Measurements from ENCODE around the gene CACNG5.

CACNG5 gene

DNA sequence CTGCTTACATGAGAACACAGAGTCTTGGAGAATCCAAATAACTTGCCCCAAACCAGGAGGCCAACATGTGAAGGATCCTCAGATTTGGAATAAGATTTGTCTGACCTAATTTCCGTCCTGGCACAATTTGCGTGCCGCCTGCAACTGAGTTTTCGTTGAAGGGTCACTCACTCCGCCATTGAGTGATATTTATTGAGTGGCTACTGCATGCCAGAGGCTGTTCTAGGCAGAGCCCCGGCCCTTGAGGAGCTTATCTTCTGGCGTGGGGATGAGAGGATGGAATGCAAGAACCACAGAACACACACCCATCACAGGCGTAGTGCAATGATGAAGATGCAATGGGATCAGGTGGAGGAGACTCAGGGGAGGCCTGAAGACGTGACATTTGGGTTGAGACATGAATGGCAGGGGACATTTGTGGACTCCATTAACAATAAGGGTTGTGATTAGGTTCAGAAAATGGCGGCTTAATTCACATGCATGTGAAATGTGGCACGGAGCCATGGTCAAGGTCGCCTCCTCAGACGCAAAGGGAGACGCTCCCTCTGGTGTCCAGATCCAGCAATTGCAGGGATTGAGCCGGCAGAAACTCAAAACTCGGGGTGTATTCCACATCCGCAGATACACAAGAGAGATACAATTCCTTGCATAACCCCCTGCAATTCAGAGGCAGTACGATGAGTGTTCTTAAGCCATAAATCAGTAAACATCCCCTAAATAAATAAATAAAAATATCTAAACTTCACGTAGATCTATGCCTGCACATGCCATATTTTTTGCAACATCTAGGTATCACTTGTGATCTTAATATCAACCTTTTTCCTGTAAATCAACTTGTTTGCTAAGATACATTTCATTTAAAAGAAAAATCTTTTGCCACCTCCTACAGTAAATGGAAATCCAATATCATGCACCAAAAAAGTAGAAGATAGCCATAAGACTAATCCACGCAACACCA, 71.7 kb downstream of the CACNG5 start:
- peak; percentile 48 for DNase-seq (ENCODE audit: low spot score)

DNA sequence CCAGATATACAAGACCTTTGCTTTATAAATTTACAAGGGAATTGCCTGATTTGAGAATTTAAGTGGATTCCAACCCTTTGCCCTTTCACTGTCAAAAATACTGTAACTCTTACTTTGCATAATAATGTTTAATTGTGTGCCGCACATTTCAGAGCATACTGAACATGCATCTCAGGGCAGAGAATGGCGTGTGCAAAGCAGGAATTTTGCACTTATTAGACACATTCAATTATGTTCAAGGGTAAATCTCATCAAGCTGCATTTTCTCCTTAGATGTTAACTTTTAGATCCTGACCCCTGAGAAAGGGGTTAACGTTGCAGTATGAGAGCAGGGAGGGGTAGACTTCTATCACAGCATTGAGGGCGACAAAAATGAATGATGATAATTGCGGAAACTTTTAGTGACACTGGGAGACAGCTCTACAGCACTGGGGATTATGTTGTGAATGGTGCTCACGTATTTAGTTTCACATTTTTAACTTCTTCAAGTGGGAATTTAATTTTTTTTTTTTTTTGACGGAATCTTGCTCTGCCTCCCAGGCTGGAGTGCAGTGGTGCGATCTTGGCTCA, 75.0 kb downstream of the CACNG5 start:
- no peak for DNase-seq (ENCODE audit: low spot score)

DNA sequence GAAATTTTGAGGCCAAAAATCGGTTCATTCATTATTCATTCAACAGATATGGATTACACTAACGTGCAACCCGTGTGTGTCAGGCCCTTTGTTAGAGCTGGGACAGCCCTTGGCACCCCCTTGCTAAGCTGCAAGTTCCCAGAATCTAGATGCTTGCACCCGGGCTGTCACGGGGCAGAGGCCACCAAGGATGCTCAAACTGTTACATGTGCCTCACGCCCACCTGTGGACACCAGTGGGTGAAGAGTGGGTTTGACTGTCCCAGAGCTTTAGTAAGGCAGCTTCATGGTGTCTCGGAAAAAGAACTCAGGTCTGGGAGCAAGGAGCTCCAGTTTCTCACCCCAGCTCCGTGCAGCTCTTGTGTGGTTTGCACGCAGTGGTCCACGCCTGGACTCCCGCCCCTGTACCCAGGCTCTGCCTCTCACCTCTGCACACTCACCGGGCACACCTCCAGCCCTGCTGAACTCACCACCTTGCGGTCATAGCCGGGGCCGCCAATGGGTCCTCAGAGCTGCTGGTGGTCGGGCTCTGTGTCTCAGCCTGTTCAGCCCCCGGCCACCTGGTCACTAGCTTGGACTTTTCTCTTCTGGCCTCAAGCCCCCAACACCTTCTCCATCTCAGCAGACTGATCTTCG, 75.9 kb downstream of the CACNG5 start:
- no peak for DNase-seq (ENCODE audit: low spot score)

DNA sequence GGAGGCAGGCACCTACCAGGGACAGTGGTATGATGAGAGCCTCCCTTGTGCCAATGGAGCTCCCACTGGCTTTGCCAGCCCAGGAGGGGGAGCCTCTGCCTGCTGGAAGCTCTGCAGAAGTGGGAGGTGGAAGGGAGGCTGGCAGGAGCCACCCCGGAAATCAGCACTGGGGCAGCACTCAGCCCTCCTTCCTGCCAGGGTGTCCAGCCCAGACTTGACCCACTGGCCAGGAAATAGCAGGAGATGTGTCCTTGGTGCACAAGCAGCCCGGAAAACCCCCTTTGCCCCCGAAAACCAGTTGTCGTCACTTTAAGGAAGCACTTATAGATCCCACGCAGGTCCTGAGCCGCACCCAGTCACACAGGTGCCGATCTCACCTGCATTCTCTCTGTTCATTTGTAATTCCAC, 80.3 kb downstream of the CACNG5 start:
- DNase-seq (ENCODE audit: low spot score) = no peak

DNA sequence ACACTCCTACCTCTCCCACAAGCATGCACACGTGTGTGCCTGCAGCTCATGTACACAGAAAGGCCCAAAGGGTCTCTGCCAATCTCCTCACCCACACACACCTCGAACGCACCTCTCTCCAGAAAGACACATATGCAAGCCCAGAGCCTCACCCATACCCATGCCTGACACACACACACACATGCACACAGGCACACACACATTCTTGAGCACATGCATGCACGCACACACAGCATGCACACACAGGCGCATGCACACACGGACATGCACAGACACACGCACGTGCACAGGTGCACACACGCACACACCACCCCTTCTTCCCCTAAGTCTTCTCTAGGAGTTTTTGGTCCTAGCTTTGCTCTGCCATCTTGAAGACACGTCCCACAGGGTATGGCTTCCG, 80.9 kb downstream of the CACNG5 start:
- DNase-seq (ENCODE audit: low spot score) = no peak

DNA sequence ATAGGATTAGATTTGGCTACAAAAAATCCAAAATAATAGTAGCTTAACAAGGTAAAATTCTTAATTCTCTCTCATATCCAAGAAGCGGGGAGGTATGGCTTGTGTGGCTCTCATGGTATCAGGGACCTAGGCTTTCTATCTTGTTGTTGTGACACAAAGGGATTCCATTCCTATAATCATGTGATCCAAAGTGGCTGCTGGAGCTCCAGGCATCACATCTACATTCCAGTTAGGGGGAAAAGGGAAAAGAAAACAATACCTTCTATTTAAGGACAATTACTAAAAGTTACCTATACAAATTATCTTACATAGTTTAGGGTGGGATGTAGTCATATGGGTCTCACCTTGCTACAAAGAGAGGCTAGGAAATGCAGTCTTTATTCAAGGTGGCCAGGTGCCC, 82.0 kb downstream of the CACNG5 start:
- no peak for DNase-seq (ENCODE audit: low spot score)

DNA sequence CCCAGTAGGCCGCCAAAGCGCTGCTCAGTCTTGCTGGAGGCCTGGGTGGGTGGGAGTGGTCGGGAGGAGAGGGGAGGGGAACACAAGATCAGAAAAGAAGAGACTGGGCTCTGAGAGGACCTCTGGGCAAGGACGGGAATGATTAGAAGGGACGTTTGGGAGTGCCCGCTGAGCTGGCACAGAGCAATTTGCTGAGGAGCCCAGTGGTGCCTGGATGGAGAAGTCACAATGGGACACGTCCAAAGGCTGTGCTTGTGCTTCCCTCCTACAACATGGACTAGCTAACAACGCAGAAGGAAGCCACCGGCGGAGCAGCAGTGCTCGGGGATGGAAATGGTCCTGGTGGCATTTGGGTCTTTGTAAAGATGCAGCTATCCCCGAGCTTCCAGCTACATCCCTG, 84.0 kb downstream of the CACNG5 start:
- DNase-seq (ENCODE audit: low spot score) = no peak

DNA sequence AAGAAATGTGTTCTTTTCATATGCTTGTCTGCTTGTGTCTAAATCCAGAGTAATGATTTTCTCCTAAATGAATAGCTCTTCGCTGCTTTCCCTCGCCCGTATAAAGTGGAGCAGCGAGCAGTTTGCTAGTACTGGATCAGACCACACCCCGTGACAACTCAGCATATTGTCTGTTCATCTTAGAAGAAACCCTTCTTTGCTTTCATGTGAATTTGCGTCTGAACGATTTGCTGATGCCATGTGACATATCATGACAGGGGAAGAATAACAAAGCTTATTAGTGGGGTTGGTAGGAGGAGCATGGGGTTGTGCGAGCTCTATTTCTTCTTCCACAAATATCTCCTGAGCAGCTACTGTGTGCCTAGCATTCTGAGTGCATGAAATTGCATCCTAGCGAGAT, 85.5 kb downstream of the CACNG5 start:
- no peak for DNase-seq (ENCODE audit: low spot score)

DNA sequence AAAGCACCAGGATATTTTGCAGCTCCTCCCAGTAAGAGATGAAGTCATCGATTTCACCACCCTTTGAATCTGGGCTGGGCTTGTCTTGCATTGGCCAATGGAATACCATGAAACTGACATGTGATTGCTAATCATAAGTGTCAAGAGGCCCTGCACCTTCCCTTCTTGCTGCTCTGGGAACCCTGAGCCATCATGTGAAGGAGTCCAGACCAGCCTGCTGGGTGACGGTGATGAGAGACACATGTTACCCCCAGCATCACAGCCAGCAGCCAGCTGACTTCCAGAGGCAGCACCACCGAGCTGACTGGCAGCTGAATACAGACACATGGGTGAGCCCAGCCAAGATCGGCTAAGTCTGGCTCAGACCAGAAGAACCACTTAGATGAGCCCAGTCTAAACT, 86.0 kb downstream of the CACNG5 start:
- DNase-seq (ENCODE audit: low spot score) = no peak

DNA sequence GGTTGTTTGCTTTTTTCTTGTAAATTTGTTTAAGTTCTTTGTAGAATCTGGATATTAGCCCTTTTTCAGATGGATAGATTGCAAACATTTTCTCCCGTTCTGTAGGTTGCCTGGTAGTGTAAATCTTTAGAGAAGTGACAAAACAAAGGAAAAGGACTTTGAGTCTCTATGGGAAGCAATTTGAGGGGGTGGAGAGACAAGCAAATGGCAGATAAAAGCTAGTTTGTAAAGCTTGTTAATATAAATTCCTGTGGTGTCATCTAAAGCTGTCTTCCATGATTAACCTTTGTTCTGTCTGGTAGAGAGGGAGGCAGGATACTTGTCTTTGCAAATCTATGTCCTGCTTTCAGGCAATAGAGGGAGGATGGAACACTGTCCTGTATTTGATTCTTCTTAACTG, 89.0 kb downstream of the CACNG5 start:
- no peak for DNase-seq (ENCODE audit: low spot score)

DNA sequence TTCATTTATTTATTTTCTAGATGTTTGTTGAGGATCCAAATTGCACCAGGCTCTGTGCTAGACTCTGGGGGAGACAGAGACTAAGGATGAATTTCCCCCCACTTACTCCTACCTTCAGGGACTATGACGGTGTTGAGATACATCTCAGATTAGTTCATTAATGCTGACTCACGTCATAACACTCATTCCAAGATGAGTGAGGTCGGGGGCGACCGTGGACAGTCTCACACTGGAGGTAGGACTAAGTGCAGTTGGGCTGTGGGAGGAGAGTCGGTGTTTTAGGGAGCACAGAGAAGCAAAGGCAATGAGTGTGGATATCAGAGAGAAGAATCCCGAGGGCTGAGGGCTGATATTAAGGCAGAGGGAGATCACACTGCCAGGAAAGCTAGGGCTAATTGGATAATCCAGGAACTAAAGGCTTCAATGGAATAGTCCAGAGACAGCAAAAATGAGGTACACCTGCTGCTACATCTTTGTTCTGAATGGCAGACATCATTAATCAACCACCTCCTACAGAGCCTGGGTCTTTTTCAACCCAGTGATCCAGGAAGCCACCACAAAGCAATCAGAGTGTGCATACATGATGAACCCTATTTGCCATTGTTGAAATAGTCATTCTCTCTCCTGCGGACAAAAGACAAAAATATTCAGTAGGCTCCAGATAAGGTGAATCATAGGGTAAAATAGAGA, 91.0 kb downstream of the CACNG5 start:
- no peak for DNase-seq (ENCODE audit: low spot score)

DNA sequence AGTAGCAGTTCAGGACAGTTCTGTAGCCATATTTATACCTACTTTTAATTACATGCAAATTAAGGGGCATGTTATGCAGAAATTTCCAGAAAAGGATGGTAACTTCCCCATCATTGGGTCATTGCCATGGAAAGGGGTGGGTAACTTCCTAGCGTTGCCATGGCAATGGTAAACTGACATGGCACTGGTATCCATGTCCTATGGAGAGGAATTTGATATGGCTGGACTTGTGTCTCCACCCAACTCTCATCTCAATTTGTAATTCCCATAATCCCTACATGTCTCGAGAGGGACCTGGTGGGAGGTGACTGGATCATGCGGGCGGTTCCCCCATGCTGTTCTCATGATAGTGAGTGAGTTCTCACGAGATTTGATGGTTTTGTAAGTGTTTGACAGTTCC, 94.0 kb downstream of the CACNG5 start:
- DNase-seq (ENCODE audit: low spot score) = no peak

DNA sequence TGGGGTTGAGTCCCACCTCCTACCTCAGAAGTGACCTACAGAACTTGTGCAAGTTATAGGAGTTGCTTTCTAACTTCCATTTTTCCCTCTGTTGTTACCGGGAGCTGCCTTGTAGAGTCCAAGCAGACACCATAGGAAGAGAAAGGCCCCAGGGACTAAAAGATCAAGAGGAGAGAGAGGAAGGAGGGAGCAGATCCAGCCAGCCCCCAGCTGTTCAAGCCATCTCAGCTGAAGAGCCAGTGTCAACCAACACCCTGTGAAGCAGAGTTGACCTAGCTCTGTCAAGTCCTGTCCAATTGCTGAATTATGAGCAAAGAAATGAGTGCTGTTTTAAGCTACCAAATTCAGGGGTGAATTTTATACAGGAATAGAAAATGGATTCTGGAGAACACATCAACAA, 94.7 kb downstream of the CACNG5 start:
- no peak for DNase-seq (ENCODE audit: low spot score)

DNA sequence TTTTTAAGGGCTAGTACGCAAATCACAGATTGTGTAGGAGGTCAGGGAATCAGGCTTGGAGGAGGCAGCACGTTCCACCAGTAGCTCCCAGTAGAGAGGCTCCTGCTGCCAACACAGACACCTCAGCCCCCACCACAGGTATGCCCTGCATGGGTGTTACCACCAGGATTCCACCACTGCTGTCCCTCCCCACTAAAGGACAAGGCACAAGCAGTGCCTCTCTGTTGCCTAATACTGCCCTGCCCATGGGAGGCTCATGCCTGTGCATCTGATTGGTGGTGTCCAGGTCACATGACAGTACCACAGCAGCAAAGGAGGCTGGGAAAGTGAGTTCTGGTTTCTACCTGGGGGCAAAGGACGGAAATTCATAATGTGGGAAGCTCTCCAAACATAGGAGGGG, 96.0 kb downstream of the CACNG5 start:
- DNase-seq (ENCODE audit: low spot score) = no peak

DNA sequence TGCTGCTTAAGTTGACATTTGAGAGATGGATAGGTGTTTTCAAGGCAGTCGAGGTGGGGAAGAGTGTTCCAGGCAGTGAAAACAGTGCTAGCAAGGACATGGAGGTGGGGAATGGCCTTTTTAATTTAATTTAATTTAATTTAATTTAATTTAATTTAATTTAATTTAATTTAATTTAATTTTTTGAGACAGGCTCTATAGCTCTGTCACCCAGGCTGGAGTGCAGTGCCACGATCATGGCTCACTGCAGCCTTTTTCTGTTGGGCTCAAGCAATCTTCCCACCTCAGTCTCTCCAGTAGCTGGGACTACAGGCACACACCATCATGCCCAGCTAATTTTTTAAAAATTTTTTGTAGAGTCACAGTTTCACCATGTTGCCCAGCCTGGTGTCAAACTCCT, 97.4 kb downstream of the CACNG5 start:
- DNase-seq (ENCODE audit: low spot score) = no peak

DNA sequence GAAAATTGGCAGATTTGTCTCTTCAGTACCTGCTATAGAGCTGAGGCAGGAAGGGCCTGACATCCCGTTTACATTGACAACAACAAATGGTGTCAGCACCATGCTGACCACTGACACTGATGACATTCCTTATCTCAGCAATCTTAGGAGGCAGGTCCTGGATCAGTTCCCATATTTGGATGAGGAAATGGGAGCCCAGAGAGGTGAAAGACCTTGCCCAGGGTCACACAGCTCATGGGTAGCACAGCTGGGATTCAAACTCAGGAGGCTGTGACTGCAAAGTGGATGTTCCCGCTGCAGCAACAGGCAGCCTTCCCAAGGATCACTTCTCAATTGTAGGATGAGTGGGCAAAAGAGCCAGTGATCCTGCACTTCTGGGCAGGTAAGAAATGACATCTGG, 99.1 kb downstream of the CACNG5 start:
- DNase-seq (ENCODE audit: low spot score) = no peak

Data from hematopoietic multipotent progenitor cell treated with erythropoietin and hydrocortisone succinate and interleukin-3 and kit ligand, for 15 days (in vitro differentiated cells).